A549 (cell line): Measurements from ENCODE around the gene PRXL2A. TPM values are rescaled to one million over a fixed set of nuclear protein-coding genes. Genes with fewer than 3 reads are reported as not detected.

Source experiments
- ATAC-seq, 2 experiments: fragments of 200-7000 bp in 1 of 2; fragments of >200 bp in 1 of 2; cut with Nextera tagmentation in 1 of 2; cut with Tn5 transposase in 1 of 2; 3 replicates each; pipeline versions ENCODE4 v1.8.0 to v1.9.1; 2018 to 2020; ENCODE audit warnings: mild to moderate bottlenecking in 1 of 2, moderate library complexity in 1 of 2
- CTCF ChIA-PET: fragments of 300-600 bp; sonication (Branson Sonifier 250); formaldehyde crosslinking; extraction: SDS; loops from one replicate; lab custom pipeline; 2021; ENCODE audit warnings: antibody characterized with exemption, inconsistent platforms; lab: Yijun Ruan, JAX
- POLR2A ChIA-PET: fragments of 350-600 bp; formaldehyde crosslinking; extraction: SDS; loops from one replicate; lab custom pipeline; 2021; ENCODE audit warnings: antibody characterized with exemption, inconsistent platforms; lab: Yijun Ruan, JAX
- DNase-seq, 2 experiments: peaks; one replicate each; pipeline versions ENCODE4 v3.0.0 to v3.0.0-alpha.2; 2011 to 2016; ENCODE audit warnings: low read depth in 1 of 2, low spot score in 1 of 2
- FAIRE-seq: peaks from 2 replicates; lab custom pipeline; 2011; peaks lifted over from hg19 to GRCh38; lab: Jason Lieb, UNC
- H3K27ac ChIP-seq, 2 experiments: fragments of >200 bp; sonication (Bioruptor Twin); formaldehyde crosslinking; 3 replicates each; pipeline ENCODE4 v1.5.1; 2016 to 2017
- H3K4me1 ChIP-seq: fragments of >200 bp; sonication (Bioruptor Twin); formaldehyde crosslinking; 3 replicates; pipeline ENCODE4 v1.6.1; 2016
- H3K4me2 ChIP-seq: fragments of >200 bp; sonication (Bioruptor Twin); formaldehyde crosslinking; 3 replicates; pipeline ENCODE4 v1.6.1; 2016
- H3K4me3 ChIP-seq: fragments of >200 bp; sonication (Bioruptor Twin); formaldehyde crosslinking; 3 replicates; pipeline ENCODE4 v1.5.1; 2016
- H3K9me3 ChIP-seq: fragments of >200 bp; sonication (Bioruptor Twin); formaldehyde crosslinking; 3 replicates; pipeline ENCODE4 v1.6.1; 2016
- CBX2 ChIP-seq: fragments of 200-600 bp; sonication (generic); IDR thresholded peaks from 2 replicates; pipeline ENCODE4 v1.6.1; 2016; ENCODE audit warnings: low read depth, mild to moderate bottlenecking, borderline replicate concordance
- CBX8 ChIP-seq: fragments of 200-600 bp; sonication (generic); IDR thresholded peaks from 2 replicates; pipeline ENCODE4 v1.6.1; 2016
- CEBPB ChIP-seq, 2 experiments: fragments of >200 bp in 1 of 2; sonication (Bioruptor Twin) in 1 of 2; formaldehyde crosslinking in 1 of 2; IDR thresholded peaks; 2 replicates each; pipeline ENCODE4 v1.6.1; 2012 to 2016
- CHD4 ChIP-seq: fragments of 200-600 bp; sonication (generic); IDR thresholded peaks from 2 replicates; pipeline ENCODE4 v1.6.1; 2016; ENCODE audit warnings: antibody characterized with exemption, mild to moderate bottlenecking, borderline replicate concordance
- EHMT2 ChIP-seq: fragments of 200-600 bp; sonication (generic); IDR thresholded peaks from 2 replicates; pipeline ENCODE4 v1.6.1; 2016; ENCODE audit warnings: antibody characterized with exemption, low read depth, mild to moderate bottlenecking, moderate library complexity
- FOSL2 ChIP-seq, 2 experiments: fragments of 450-650 bp in 1 of 2; fragments of >200 bp in 1 of 2; sonication (Bioruptor Twin) in 1 of 2; formaldehyde crosslinking; IDR thresholded peaks; 2 replicates each; pipeline versions ENCODE4 v1.5.0 to v1.6.1; 2016 to 2020; ENCODE audit warnings: mild to moderate bottlenecking in 1 of 2, moderate library complexity in 1 of 2
- HES2 ChIP-seq: fragments of >200 bp; sonication (Bioruptor Twin); formaldehyde crosslinking; IDR thresholded peaks from 2 replicates; pipeline ENCODE4 v1.6.1; 2016
- HOXA7 ChIP-seq: fragments of 250-450 bp; sonication (Bioruptor Pico); IDR thresholded peaks from 2 replicates; pipeline ENCODE4 v1.5.0; 2020; ENCODE audit warnings: mild to moderate bottlenecking, moderate library complexity
- HOXB5 ChIP-seq: fragments of 250-450 bp; sonication (Bioruptor Pico); IDR thresholded peaks from 2 replicates; pipeline ENCODE4 v1.5.0; 2020; ENCODE audit warnings: mild to moderate bottlenecking, moderate library complexity
- JUN ChIP-seq, 2 experiments: fragments of >200 bp; sonication (Bioruptor Twin); formaldehyde crosslinking; IDR thresholded peaks; 2 replicates in 1 of 2; 3 replicates in 1 of 2; pipeline ENCODE4 v1.6.1; 2016 to 2017
- KDM5A ChIP-seq: fragments of 200-600 bp; sonication (generic); IDR thresholded peaks from 2 replicates; pipeline ENCODE4 v1.6.1; 2016; ENCODE audit warnings: antibody characterized with exemption, mild to moderate bottlenecking
- MAFK ChIP-seq: fragments of 450-650 bp; IDR thresholded peaks from 2 replicates; pipeline ENCODE4 v1.6.1; 2014; ENCODE audit not compliant: partially characterized antibody
- MAZ ChIP-seq: fragments of 150-350 bp; IDR thresholded peaks from 2 replicates; pipeline ENCODE4 v1.6.1; 2014; ENCODE audit warnings: antibody characterized with exemption, low read depth, low read length, borderline replicate concordance
- NPAS2 ChIP-seq: fragments of 250-450 bp; sonication (Bioruptor Pico); IDR thresholded peaks from 2 replicates; pipeline ENCODE4 v1.8.0; 2022; ENCODE audit warnings: mild to moderate bottlenecking, moderate library complexity, borderline replicate concordance
- POLR2AphosphoS2 ChIP-seq: conservative IDR thresholded peaks from 2 replicates; pipeline ENCODE4 v1.6.1; 2012; ENCODE audit warnings: low read length, improper control_type of control experiment, inconsistent platforms
- RAD21 ChIP-seq, 2 experiments: fragments of >200 bp in 1 of 2; sonication (Bioruptor Twin) in 1 of 2; formaldehyde crosslinking in 1 of 2; IDR thresholded peaks in 1 of 2; conservative IDR thresholded peaks in 1 of 2; 2 replicates in 1 of 2; 3 replicates in 1 of 2; pipeline ENCODE4 v1.6.1; 2012 to 2018; ENCODE audit warnings: inconsistent platforms in 1 of 2
- RCOR1 ChIP-seq: fragments of 150-350 bp; IDR thresholded peaks from 2 replicates; pipeline ENCODE4 v1.6.1; 2014; ENCODE audit warnings: antibody characterized with exemption, low read length, low read depth
- RFX5 ChIP-seq: fragments of 450-650 bp; IDR thresholded peaks from 2 replicates; pipeline ENCODE4 v1.7.1; 2014; ENCODE audit warnings: antibody characterized with exemption, mild to moderate bottlenecking, moderate library complexity
- RNF2 ChIP-seq: fragments of 200-600 bp; sonication (generic); IDR thresholded peaks from 2 replicates; pipeline ENCODE4 v1.6.1; 2016; ENCODE audit warnings: low read depth, mild to moderate bottlenecking, antibody characterized with exemption, moderate library complexity, borderline replicate concordance
- ZC3H11A ChIP-seq: fragments of 450-650 bp; IDR thresholded peaks from 2 replicates; pipeline ENCODE4 v1.6.1; 2014; ENCODE audit warnings: antibody characterized with exemption, mild to moderate bottlenecking
- ZFP36 ChIP-seq: fragments of 450-650 bp; IDR thresholded peaks from 2 replicates; pipeline ENCODE4 v1.6.1; 2014; ENCODE audit warnings: borderline replicate concordance; ENCODE audit not compliant: partially characterized antibody
- WGBS: methylation state at CpG from one replicate; pipeline ENCODE4 v1.1.6; 2017; ENCODE audit errors: missing lambda C conversion rate; 5-methylcytosine and 5-hydroxymethylcytosine counted together
- polyA plus RNA-seq, 4 experiments: library from polyadenylated mRNA; depleted of rRNA in 3 of 4; stranded (reverse); fragments of >200 nt; fragmentation: RNase III in 1 of 4; extraction: RNeasy Plus Mini Kit Qiagen cat#74134 plus additional on column Dnase treatment in 1 of 4; gene quantifications; 2 replicates in 3 of 4; 3 replicates in 1 of 4; pipeline ENCODE4 v1.2.3, GENCODE V29; 2011 to 2017
- TF ChIP-seq, protein P1 (sequence below): fragments of 200-600 bp; sonication (generic); IDR thresholded peaks from 2 replicates; pipeline ENCODE4 v1.6.1; 2016; ENCODE audit warnings: antibody characterized with exemption, mild to moderate bottlenecking, moderate library complexity

The PRXL2A gene
- polyA plus RNA-seq, 2 of the 4 experiments (the other 2 are of a cell fraction): 55.0 to 59.3 TPM

GRCh38 chr10:80463868-80464267, 55.5 kb downstream of the PRXL2A start:
- no peak overlapping the region for H3K4me3 ChIP-seq
- FAIRE-seq (no peak), ATAC-seq (no peak), DNase-seq (no peak)
- TF ChIP-seq CEBPB (IDR thresholded peaks at IDR 0.05): no peak
- no peak for TF ChIP-seq CBX2
- TF ChIP-seq POLR2AphosphoS2: no peak
- TF ChIP-seq RNF2: no peak
- no peak for TF ChIP-seq KDM5A
- no peak for TF ChIP-seq NPAS2 (CRISPR knock-in tag)
- TF ChIP-seq CBX8: no peak
- no peak for TF ChIP-seq CHD4
- TF ChIP-seq RAD21 (conservative IDR thresholded peaks at IDR 0.05 in 1 of 2, IDR thresholded peaks at IDR 0.05 in 1 of 2): no peak
- no peak for TF ChIP-seq EHMT2
- TF ChIP-seq RFX5: no peak
- no peak for TF ChIP-seq HOXA7 (CRISPR knock-in tag)
- TF ChIP-seq, protein P1, sequence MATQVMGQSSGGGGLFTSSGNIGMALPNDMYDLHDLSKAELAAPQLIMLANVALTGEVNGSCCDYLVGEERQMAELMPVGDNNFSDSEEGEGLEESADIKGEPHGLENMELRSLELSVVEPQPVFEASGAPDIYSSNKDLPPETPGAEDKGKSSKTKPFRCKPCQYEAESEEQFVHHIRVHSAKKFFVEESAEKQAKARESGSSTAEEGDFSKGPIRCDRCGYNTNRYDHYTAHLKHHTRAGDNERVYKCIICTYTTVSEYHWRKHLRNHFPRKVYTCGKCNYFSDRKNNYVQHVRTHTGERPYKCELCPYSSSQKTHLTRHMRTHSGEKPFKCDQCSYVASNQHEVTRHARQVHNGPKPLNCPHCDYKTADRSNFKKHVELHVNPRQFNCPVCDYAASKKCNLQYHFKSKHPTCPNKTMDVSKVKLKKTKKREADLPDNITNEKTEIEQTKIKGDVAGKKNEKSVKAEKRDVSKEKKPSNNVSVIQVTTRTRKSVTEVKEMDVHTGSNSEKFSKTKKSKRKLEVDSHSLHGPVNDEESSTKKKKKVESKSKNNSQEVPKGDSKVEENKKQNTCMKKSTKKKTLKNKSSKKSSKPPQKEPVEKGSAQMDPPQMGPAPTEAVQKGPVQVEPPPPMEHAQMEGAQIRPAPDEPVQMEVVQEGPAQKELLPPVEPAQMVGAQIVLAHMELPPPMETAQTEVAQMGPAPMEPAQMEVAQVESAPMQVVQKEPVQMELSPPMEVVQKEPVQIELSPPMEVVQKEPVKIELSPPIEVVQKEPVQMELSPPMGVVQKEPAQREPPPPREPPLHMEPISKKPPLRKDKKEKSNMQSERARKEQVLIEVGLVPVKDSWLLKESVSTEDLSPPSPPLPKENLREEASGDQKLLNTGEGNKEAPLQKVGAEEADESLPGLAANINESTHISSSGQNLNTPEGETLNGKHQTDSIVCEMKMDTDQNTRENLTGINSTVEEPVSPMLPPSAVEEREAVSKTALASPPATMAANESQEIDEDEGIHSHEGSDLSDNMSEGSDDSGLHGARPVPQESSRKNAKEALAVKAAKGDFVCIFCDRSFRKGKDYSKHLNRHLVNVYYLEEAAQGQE: no peak
- TF ChIP-seq HOXB5 (CRISPR knock-in tag): no peak
- TF ChIP-seq ZFP36: no peak
- TF ChIP-seq JUN (IDR thresholded peaks at IDR 0.05): no peak
- no peak for TF ChIP-seq MAFK
- no peak for TF ChIP-seq RCOR1
- no peak for TF ChIP-seq ZC3H11A
- no peak for TF ChIP-seq MAZ
- 93% methylated on average over 10 of the region's 10 CpGs for WGBS
- no peaks in the 10 kb centered on the region for H3K9me3 ChIP-seq
- CTCF ChIA-PET: interaction anchor here (1.3 to 38.6 kb wide), 4 partner anchors 11 to 42 kb away, joined by 3 to 928 read pairs (median 28); no protein-coding TSS in a partner anchor
- peak overlapping the region; percentile 93 for H3K4me2 ChIP-seq
- H3K4me1 ChIP-seq: peaks cover 100% of the 10 kb centered on the region
- peak overlapping the region in 1 of 2 experiments; percentile 100; a peak in 3 of 6 replicates for H3K27ac ChIP-seq
- POLR2A ChIA-PET: interaction anchor here (1.5 kb wide), 1 partner anchor 46 kb away, joined by 4 read pairs; no protein-coding TSS in a partner anchor

DNA sequence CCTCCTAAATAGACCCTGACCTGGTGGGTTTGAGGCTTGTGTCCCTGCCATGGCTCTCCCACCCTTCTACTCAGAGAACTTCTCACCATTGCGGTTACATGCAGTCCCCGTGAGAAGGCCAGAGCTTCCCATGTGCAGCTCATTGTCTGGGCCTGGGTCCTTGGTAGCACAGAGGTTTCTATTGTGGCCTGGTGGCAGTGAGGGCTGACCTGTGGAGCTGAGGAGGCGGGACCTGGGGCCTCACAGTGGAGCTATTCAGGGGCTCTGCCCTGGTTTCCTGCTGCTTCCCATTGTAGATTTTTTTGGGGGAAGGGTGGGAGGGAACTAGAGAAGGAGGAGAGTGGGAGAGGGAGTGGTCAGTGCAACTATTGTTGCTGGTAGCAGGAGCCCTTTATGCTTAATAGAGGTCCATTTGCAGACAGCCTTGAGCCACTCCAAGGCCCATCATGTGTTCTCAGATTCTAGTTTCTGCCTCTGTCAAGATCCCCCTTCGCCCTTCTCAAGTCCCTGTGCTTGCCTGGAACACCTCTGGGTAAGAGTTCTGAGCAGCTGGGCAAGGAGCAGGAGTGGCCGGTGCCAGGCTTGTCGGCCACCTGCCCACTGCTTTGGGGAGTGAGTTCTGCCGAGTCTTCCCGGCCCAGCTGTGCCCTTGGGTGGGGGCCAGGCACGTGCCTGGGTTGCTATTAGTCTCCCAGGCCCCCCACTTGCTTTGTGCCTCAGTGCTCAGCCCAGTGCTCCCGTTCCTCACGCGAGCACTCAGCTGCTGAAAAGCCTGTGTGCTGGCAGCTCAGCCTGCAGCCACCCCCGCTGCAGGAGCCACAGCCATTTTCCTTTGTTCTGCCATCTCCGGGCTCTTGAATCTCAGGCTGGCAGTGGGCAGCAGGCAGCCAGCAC, 56.5 kb downstream of the PRXL2A start:
- Histone ChIP-seq H3K4me1 (peaks cover 100% of the 10 kb centered on the region), H3K9me3 (no peaks in the 10 kb centered on the region), H3K27ac (peak overlapping the region; percentile 24 to 100; a peak in 4 of 6 replicates), H3K4me3 (no peak overlapping the region), H3K4me2 (peak overlapping the region; percentile 93)
- 80% methylated on average over 14 of the region's 14 CpGs for WGBS
- ChIA-PET POLR2A (interaction anchor here (1.5 kb wide), 1 partner anchor 45 kb away, joined by 4 read pairs; no protein-coding TSS in a partner anchor), CTCF (interaction anchor here (1.3 to 38.6 kb wide), 4 partner anchors 12 to 41 kb away, joined by 3 to 928 read pairs (median 28); no protein-coding TSS in a partner anchor)
- FAIRE-seq (no peak), DNase-seq (no peak), ATAC-seq (peak; percentile 9 to 25; a peak in 3 of 6 replicates)
- no peak for TF ChIP-seq HES2
- TF ChIP-seq FOSL2 (IDR thresholded peaks at IDR 0.05): no peak
- no peak for TF ChIP-seq FOSL2 (CRISPR knock-in tag; IDR thresholded peaks at IDR 0.05)
- TF ChIP-seq HOXB5 (CRISPR knock-in tag): no peak
